Measurements from ENCODE around the gene TTC31.

TTC31 gene

GRCh38 chr2:74499940-74500577 is 17.2 kb downstream of the TTC31 start:
- no peak for DNase-seq (ENCODE audit: low read depth)
- TF ChIP-seq CTCF (IDR thresholded peaks at IDR 0.05; ENCODE audit: insufficient read depth, low read depth, low read length, missing control alignments) = no peak
- H3K4me3 ChIP-seq (ENCODE audit: low read depth, low read length) = no peak overlapping the region

GRCh38 chr2:74500578-74500946 is 17.7 kb downstream of the TTC31 start:
- H3K4me3 ChIP-seq (ENCODE audit: low read depth, low read length) = no peak overlapping the region
- TF ChIP-seq CTCF (IDR thresholded peaks at IDR 0.05; ENCODE audit: insufficient read depth, low read depth, low read length, missing control alignments) = no peak
- no peak for DNase-seq (ENCODE audit: low read depth)

- no peak for DNase-seq (ENCODE audit: low read depth)
Observed at GRCh38 chr2:74501335-74502071, 18.6 kb downstream of the TTC31 start.

GRCh38 chr2:74502147-74502719 is 19.4 kb downstream of the TTC31 start:
- DNase-seq (ENCODE audit: low read depth) = no peak
- TF ChIP-seq CTCF (IDR thresholded peaks at IDR 0.05; ENCODE audit: insufficient read depth, low read depth, low read length, missing control alignments) = no peak
- H3K4me3 ChIP-seq (ENCODE audit: low read depth, low read length) = peak overlapping the region; percentile 72

More at GRCh38 chr2:74501335-74502071, 18.6 kb downstream of the TTC31 start:
- H3K4me3 ChIP-seq (ENCODE audit: low read depth, low read length) = no peak overlapping the region
- no peak for TF ChIP-seq CTCF (IDR thresholded peaks at IDR 0.05; ENCODE audit: insufficient read depth, low read depth, low read length, missing control alignments)

GRCh38 chr2:74502720-74503505 is 20.0 kb downstream of the TTC31 start:
- peak; percentile 87 for DNase-seq (ENCODE audit: low read depth)
- TF ChIP-seq CTCF (IDR thresholded peaks at IDR 0.05; ENCODE audit: insufficient read depth, low read depth, low read length, missing control alignments) = peak; percentile 38
- H3K4me3 ChIP-seq (ENCODE audit: low read depth, low read length) = peak overlapping the region; percentile 72

GRCh38 chr2:74503506-74504475 is 20.9 kb downstream of the TTC31 start:
- DNase-seq (ENCODE audit: low read depth) = no peak
- peak overlapping the region; percentile 72 for H3K4me3 ChIP-seq (ENCODE audit: low read depth, low read length)

More at GRCh38 chr2:74503506-74504475, 20.9 kb downstream of the TTC31 start:
- TF ChIP-seq CTCF (IDR thresholded peaks at IDR 0.05; ENCODE audit: insufficient read depth, low read depth, low read length, missing control alignments) = no peak
